MCF 10A (cell line): Measurements from ENCODE around the gene SLF2. TPM values are rescaled to one million over a fixed set of nuclear protein-coding genes. Genes with fewer than 3 reads are reported as not detected.

Experiments
- BruUV-seq: library from RNA; stranded (reverse); fragments of 400-500 nt; replicated peaks from 2 replicates; lab custom pipeline; 2021; lab: Mats Ljungman, UMichigan
- CTCF ChIA-PET: fragments of 300-600 bp; sonication (Branson Sonifier 250); formaldehyde crosslinking; extraction: SDS; loops from one replicate; lab custom pipeline; 2021; ENCODE audit warnings: antibody characterized with exemption, inconsistent platforms; lab: Yijun Ruan, JAX
- POLR2A ChIA-PET: fragments of 300-600, 350-650 bp; sonication (Branson Sonifier 250); formaldehyde crosslinking; extraction: SDS; loops from one replicate; lab custom pipeline; 2020; ENCODE audit warnings: antibody characterized with exemption, inconsistent platforms; lab: Yijun Ruan, JAX
- DNase-seq: peaks from one replicate; pipeline ENCODE4 v3.0.0-alpha.2; 2018; ENCODE audit not compliant: unreplicated experiment
- H3K27ac Mint-ChIP-seq: one replicate; pipeline ENCODE4 v1.8.0; 2022; ENCODE audit warnings: mild to moderate bottlenecking, low read depth, mixed read lengths; ENCODE audit not compliant: unreplicated experiment
- H3K27me3 Mint-ChIP-seq: one replicate; pipeline ENCODE4 v1.8.0; 2022; ENCODE audit warnings: mixed read lengths; ENCODE audit not compliant: insufficient read depth, unreplicated experiment
- H3K36me3 Mint-ChIP-seq: one replicate; pipeline ENCODE4 v1.8.0; 2022; ENCODE audit warnings: mild to moderate bottlenecking, moderate library complexity, mixed read lengths; ENCODE audit not compliant: insufficient read depth, unreplicated experiment
- H3K4me1 Mint-ChIP-seq: one replicate; pipeline ENCODE4 v1.8.0; 2022; ENCODE audit warnings: mixed read lengths; ENCODE audit not compliant: insufficient read depth, unreplicated experiment
- H3K4me3 Mint-ChIP-seq: one replicate; pipeline ENCODE4 v1.8.0; 2022; ENCODE audit warnings: mild to moderate bottlenecking, moderate library complexity, mixed read lengths; ENCODE audit not compliant: unreplicated experiment
- H3K9me3 Mint-ChIP-seq: one replicate; pipeline ENCODE4 v1.8.0; 2022; ENCODE audit warnings: mixed read lengths; ENCODE audit not compliant: unreplicated experiment
- intact Hi-C: fragments of 100-400 bp; cut with micrococcal nuclease; formaldehyde crosslinking; loops from 2 replicates; pipeline ENCODE4 v1.14.1; 2022
- total RNA-seq: library from RNA; stranded (reverse); gene quantifications from 2 replicates; pipeline ENCODE4 v1.2.3, GENCODE V29; 2022
- TF ChIP-seq, protein P1 (sequence below): fragments of 200-600 bp; IDR thresholded peaks from one replicate; pipeline ENCODE4 v1.8.0; 2022; ENCODE audit warnings: antibody characterized with exemption, mild to moderate bottlenecking; ENCODE audit not compliant: unreplicated experiment

The SLF2 gene
- total RNA-seq, 1 experiment from 2014 or later = 27.0 TPM

DNA sequence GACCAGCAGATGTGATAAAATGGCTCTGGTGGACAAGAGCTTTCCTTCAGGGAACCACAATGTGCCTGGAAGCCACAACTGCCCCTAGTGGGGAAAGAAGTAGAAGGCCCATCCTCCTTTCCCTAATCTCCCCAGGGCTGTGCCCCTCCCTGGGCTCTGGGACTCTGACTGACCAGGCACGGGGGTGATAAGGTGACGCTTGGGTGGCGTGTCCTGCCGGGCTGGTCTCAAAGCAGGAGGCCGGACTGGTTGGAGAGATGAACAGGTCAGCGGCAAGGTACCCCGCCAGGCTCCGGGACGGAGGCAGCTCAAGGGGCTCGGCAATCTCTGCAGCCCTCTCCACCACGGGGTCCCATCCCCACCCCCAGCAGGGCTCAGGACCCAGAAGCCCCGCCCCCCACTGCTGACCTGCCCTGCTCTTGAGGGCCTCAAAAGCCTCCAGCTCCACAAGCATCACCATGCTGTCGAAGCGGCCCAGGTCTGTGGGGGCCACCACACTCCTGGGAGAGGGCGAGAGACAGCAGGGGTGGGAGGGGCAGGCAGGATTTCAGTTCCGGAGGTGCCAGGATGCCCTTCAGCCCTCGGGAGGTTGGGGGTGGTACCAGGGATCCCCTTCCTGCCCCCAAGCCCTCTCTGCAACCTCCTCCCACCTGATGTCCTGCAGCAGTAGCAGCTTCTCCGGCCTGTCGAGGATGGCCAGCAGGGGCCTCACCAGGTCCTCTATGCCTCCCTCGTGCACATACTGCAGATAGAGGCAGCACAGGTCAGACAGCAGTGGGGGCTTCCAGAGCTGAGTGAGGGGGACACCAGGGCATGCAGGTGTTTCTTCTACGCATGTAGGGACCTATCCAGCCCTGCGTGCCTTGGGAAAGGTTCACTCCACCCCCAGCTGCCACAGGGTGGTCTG is 99.0 kb downstream of the SLF2 start:
- no TSS peak for BruUV-seq
- Mint-ChIP-seq H3K4me3 (no peak overlapping the region), H3K9me3 (no peaks in the 10 kb centered on the region), H3K4me1 (peaks cover 26% of the 10 kb centered on the region), H3K36me3 (no peaks in the 10 kb centered on the region), H3K27ac (no peak overlapping the region), H3K27me3 (no peaks in the 10 kb centered on the region)
- intact Hi-C loops = loop anchor here (1.0 kb wide), 1 partner anchor 17 kb away; no protein-coding TSS in a partner anchor
- CTCF ChIA-PET = interaction anchor here (0.6 to 5.0 kb wide), 8 partner anchors 9 to 83 kb away, joined by 3 to 32 read pairs (median 4); partner anchors contain the start of gene LZTS2
- TF ChIP-seq, protein P1, sequence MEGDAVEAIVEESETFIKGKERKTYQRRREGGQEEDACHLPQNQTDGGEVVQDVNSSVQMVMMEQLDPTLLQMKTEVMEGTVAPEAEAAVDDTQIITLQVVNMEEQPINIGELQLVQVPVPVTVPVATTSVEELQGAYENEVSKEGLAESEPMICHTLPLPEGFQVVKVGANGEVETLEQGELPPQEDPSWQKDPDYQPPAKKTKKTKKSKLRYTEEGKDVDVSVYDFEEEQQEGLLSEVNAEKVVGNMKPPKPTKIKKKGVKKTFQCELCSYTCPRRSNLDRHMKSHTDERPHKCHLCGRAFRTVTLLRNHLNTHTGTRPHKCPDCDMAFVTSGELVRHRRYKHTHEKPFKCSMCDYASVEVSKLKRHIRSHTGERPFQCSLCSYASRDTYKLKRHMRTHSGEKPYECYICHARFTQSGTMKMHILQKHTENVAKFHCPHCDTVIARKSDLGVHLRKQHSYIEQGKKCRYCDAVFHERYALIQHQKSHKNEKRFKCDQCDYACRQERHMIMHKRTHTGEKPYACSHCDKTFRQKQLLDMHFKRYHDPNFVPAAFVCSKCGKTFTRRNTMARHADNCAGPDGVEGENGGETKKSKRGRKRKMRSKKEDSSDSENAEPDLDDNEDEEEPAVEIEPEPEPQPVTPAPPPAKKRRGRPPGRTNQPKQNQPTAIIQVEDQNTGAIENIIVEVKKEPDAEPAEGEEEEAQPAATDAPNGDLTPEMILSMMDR = no peak
- POLR2A ChIA-PET = interaction anchor here (1.6 to 1.7 kb wide), 2 partner anchors 14 to 15 kb away, joined by 6 read pairs; no protein-coding TSS in a partner anchor
- DNase-seq = no peak

DNA sequence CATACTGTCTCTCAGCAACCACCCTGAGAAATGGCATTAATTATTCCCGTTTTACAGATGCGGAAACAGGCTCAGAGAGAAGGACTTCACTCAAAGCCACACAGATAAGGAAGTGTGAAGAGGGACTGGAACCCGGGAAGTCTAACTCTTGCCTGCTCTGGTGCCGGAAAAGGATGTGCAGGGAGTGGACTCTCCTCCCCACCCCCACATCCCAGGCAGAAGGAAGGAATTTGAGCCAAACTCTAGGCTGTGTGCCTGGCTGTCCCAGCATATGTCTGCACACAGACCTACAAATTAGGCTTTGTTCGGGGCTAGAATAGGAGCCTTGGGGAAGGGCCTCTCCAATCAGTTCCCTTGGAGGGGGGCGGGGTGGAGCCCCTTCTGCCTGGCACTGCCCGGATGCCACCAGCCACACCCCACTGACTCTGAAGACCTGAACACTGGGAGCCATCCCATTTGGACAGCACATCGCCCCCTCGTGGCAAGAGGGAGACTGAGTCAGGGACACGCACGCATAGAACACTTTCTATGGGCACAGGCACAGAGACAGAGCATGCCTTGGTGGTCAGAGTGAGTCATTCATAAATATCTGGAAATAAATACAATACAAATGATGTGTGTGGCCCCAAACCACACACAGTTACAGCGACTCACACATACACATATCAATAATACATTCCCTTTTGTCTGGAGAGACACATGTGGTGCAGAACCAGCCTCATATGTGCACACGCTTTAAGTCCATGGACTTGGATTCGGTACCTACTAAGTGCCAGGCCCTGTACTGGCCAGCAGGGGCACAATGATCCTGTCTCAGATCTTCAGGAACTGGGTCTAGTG is 100.0 kb downstream of the SLF2 start:
- H3K27ac Mint-ChIP-seq = peak overlapping the region; percentile 29
- intact Hi-C loops = loop anchor here (1.0 kb wide), 2 partner anchors 14 to 18 kb away; no protein-coding TSS in a partner anchor
- TF ChIP-seq, protein P1 = peak; percentile 67
- ChIA-PET CTCF (interaction anchor here (0.9 to 5.0 kb wide), 5 partner anchors 10 to 65 kb away, joined by 3 to 32 read pairs (median 5); partner anchors contain the start of gene LZTS2), POLR2A (no interaction called here)
- H3K27me3 Mint-ChIP-seq = no peaks in the 10 kb centered on the region
- BruUV-seq = no TSS peak
- H3K4me3 Mint-ChIP-seq = no peak overlapping the region
- DNase-seq = peak; percentile 95
- no peaks in the 10 kb centered on the region for H3K36me3 Mint-ChIP-seq
- H3K9me3 Mint-ChIP-seq = no peaks in the 10 kb centered on the region
- H3K4me1 Mint-ChIP-seq = peaks cover 26% of the 10 kb centered on the region

DNA sequence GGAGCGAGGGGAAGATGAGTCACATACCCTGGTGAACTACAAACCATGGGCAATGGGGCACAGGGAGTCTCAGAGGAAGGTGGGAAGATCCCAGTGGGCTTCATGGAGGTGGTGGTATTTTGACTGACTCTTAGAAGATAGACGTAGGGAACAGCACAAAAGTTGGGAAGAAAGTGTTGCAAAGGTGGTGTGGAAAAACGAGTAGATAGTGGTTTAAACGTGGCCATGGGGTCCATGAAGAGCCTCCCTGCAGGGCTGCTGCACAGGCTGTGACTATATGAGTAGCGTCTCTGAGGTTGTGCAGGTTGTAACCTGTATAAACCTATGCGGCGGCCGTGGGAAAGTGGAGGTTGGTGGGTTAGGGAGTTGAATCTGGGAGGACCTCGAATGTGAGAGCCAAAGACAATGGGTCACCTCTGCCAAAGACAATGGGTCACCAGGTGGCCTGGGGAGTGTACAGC is 100.6 kb downstream of the SLF2 start:
- TF ChIP-seq, protein P1 = no peak
- Mint-ChIP-seq H3K9me3 (no peaks in the 10 kb centered on the region), H3K4me3 (no peak overlapping the region), H3K4me1 (peaks cover 28% of the 10 kb centered on the region), H3K36me3 (no peaks in the 10 kb centered on the region), H3K27ac (peak overlapping the region; percentile 29), H3K27me3 (no peaks in the 10 kb centered on the region)
- ChIA-PET POLR2A (interaction anchor here (2.1 kb wide), 1 partner anchor 15 kb away, joined by 26 read pairs; the partner anchor contains the start of gene LZTS2), CTCF (interaction anchor here (0.7 to 7.0 kb wide), 14 partner anchors 10 to 1090 kb away, joined by 3 to 199 read pairs (median 6); partner anchors contain the start of genes LZTS2, PDZD7 and SFXN3)
- intact Hi-C loops = loop anchor here (1.0 kb wide), 1 partner anchor 15 kb away; no protein-coding TSS in a partner anchor
- peak; percentile 30 for DNase-seq
- no TSS peak for BruUV-seq
